GM12873 (cell line): ENCODE measurements around the gene IQSEC1.

Experiments used
- TF ChIP-seq, protein P1 (sequence below): IDR thresholded peaks from 2 replicates; pipeline ENCODE4 v1.5.1; 2012; ENCODE audit warnings: low read depth, mild to moderate bottlenecking, moderate library complexity, low read length, control low read depth; ENCODE audit not compliant: insufficient read depth; ENCODE audit errors: missing control alignments

IQSEC1 gene

DNA sequence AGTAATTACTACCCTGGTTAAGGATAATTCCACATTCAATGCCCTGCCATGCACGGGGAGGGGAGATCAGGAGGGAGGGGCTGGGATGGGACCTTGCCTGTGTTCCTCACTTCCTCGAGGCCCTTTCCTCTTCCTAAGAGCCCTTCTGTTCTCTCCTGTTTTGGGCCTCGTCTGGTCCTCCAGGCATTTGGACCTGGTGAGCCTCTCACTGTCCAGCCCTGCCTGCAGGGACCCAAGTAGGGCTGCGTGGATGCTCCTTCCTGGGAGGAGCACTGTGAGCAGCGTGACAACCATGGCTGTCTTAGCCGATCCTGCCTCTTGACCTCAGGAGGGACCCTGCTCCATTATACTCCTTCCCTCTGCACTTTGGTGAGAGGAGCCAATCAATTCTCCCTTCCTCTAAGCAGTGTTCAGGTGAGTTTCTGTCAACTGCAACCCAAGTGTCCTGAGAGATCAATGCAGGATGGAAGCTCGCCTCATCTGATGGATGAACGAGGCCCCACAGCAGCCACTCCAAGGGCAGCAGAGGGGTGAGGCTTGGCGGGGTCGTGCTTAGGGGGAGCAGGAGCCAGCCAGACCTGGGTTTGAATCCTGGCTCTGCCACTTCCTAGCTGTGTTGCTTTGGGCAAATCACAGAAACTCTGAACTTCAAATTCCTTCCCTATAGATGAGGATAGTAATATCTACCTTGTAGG lies 92.5 kb downstream of the IQSEC1 start:
- TF ChIP-seq, protein P1, sequence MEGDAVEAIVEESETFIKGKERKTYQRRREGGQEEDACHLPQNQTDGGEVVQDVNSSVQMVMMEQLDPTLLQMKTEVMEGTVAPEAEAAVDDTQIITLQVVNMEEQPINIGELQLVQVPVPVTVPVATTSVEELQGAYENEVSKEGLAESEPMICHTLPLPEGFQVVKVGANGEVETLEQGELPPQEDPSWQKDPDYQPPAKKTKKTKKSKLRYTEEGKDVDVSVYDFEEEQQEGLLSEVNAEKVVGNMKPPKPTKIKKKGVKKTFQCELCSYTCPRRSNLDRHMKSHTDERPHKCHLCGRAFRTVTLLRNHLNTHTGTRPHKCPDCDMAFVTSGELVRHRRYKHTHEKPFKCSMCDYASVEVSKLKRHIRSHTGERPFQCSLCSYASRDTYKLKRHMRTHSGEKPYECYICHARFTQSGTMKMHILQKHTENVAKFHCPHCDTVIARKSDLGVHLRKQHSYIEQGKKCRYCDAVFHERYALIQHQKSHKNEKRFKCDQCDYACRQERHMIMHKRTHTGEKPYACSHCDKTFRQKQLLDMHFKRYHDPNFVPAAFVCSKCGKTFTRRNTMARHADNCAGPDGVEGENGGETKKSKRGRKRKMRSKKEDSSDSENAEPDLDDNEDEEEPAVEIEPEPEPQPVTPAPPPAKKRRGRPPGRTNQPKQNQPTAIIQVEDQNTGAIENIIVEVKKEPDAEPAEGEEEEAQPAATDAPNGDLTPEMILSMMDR = no peak

DNA sequence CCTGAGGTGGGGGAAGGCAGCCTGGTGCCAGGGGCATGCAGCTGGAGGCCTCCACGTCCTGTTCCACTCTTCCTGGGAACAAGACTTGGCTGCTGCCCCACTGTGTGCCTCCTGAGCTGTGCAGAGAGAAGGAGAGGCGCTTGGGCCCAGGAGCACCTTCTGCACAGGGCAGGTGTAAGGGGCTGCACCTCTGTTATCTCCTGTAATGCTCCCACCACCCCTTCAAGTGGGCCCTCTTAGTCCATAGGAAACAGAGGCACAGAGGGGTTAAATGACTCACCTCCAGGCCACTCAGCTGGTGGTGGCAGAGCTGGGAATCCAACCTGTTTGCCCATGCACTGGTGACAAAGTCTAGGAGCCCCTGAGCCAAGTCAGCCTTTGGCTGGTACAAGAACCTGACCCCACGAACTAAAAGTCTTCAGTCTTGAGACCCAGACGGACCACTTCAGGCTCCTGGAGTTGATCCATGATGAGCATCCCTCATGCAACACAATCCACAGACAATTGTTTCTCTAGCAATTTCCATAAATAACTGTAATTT lies 93.2 kb downstream of the IQSEC1 start:
- TF ChIP-seq, protein P1 = no peak

GRCh38 chr3:12979151-12979946 lies 93.9 kb downstream of the IQSEC1 start:
- TF ChIP-seq, protein P1 = no peak

DNA sequence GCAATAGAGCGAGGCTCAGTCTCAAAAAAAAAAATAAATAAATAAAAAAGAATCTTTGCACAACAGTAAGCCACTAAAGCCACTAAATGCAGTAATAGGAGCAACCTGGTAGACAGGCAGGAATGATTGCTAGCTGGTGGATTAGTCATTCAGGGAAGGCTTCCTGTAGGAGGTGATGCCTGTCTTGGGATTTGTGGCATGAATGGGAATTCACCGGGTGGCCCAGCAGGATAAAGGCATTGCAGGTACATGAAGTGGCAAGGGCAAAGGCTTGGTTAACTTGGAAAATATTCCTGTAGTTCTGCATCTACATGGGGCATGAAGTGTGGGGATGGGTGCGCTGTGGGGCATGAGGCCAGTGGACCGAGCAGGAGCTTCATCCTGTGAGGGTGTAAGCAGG lies 94.5 kb downstream of the IQSEC1 start:
- TF ChIP-seq, protein P1 = no peak

DNA sequence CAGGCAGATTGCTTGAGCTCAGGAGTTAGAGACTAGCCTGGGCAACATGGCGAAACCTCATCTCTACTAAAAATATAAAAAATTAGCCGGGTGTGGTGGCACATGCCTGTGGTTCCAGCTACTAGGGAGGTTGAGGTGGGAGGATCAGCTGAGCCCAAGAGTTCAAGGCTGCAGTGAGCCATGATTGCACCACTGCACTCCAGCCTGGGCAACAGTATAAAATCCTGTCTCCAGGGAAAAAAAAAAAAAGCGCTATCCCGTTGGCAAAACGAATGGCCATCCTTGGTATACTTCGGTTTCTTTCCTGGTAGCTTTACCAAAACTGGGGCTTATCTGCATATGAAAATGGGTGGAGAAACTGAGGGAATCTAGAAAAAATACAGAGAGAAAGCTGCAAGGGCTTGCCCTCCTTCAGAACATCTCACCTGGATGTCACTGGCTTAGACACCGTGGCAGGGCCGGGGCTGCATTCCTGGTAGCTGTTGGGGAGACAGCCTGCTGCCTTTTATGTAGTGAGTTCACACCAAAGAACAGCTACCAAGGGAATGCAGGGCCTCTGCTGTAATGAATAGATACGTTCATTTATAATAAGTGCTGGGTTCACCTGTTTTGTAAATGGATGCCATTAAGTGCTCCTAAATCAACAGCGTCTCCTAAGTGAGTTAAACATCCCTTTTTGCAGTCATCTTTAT lies 96.0 kb downstream of the IQSEC1 start:
- TF ChIP-seq, protein P1 = no peak

DNA sequence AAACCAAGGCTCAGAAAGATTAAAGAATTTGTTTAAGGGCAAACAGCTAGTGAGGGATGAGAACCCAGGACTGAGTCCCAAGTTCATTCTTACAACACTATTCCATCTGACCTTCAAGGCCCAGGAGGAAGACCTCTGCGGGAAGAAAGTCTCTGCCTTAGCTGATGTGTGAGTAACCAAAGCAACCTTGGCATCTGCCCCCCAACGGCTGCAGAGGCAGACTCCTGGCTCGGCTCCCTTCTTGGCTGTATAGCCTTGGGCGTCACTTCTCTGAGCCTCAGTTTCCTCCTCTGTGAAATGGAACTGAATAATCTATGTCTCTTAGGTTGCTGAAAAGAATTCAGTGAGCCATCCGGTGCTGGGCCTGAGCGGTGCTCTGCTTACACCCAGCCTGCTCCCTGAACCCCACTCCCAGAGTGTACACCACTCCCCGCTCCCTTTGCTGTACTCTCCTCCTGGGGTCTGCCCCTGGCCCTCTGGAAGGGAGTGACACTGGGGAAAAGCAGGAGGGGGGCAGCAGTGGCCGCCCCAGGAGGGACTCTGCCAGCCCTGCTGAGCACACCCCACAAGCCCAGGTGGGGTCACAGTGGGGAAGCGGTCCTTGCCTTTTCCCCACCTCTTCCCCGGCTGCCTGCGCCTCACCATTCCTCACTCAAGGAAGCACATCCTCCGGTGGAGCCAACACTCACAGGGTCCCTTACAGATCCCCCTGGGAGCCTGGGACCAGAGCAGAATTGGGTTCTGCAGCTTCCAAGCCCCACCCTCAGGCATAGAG lies 97.3 kb downstream of the IQSEC1 start:
- TF ChIP-seq, protein P1 = no peak
